Posterior vena cava (tissue), 2 donors: ENCODE measurements around the gene FAM170A. TPM values are rescaled to one million over a fixed set of nuclear protein-coding genes. Genes with fewer than 3 reads are reported as not detected.

Experiments used
- total RNA-seq, 2 donors: library from RNA; stranded (reverse); fragmentation: NEBNext Ultra II Directional; extraction: Animal tissue kit (Norgen Biotek cat#: 25700); gene quantifications; one replicate each; pipeline ENCODE4 v1.2.1, GENCODE V29; 2021
- donor health status: DM: yes; HTN: yes; CAD: no.
- donor health status: DM: yes; HTN: yes; CAD: no.

The FAM170A gene
- total RNA-seq, 2 donors from 2014 or later, result not detected

Other genes with a start within 250 kb of the FAM170A start
- gene HSD17B4, start 177.1 kb upstream of the FAM170A start, total RNA-seq, result 100 to 1,000 TPM; 144 to 188 TPM